Measurements from ENCODE around the gene MON2.
"Not testable (repeated sequence)": the region's sequence is repeated elsewhere in the genome, so short reads cannot be mapped to it uniquely, and the experiment has no call there.

The MON2 gene

DNA sequence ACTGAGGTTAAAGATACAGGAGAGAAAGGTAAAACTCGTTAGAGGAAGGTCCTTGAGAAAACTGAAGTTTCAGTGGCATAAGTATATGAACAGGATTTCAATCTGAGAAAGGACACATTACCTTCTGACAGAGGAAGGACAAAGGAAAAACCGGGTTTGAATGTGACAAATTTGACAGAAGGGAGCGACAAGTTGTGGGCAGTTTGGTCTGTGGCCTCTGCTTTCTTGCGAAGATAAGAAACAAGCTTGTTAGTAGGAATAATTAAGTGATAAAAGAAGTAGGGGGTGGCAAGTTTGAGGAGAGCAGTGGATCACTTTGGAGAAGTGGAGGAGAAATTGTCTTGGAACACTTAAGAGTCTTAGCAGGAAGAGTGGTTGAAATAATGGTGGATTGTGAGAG lies 5.1 kb downstream of the MON2 start:
- no peak for DNase-seq

DNA sequence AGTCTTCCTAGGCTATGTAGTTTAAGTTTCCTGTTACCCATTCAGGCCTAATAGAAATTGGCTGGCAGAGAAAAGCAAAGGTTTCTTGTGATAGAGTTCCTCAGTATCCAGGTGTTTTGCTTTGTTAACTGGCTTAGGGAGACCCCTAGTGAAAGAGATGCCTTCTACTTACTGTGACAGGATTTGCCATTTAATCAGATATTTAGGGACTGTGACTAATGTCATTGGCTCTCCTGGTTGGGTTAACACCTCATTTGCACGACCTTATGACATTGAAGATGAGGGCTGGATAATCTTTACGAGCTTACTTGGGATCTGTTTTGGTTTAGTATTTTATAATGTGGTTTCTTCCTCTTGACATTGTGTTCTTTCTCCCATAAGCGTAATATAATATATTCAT lies 5.8 kb downstream of the MON2 start:
- no peak for DNase-seq

DNA sequence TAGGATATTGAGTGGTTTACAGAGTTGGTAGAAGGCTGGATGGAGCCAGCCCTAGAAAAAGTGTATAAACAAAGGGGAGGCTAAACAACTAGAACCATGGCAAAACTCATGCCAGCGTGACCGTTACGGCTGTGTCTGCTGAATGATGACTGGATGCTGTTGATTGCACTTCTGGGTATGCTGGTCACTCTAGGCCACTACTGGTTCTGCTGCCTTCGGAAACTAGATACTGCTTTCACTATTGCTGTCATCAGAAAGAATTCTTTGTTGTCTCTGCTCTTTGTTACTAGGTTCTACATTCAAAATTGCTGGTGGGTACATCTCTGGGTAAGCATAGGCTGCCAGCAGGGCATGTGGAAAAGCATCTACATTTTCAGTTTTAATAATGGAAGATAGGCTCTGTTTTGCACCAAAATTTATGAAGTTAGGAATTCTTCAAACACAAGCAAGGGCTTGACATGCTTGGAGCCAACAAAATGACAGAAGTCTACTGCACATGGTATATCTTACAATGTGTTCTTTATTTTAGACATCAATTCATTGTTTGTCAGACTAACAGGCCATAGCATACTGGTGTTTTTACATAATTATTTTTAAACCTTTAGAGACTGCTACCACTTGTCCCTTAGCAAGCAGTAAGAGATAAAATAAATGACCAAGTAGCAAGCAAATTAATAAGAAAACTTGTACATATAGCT lies 15.4 kb downstream of the MON2 start:
- DNase-seq = no peak

DNA sequence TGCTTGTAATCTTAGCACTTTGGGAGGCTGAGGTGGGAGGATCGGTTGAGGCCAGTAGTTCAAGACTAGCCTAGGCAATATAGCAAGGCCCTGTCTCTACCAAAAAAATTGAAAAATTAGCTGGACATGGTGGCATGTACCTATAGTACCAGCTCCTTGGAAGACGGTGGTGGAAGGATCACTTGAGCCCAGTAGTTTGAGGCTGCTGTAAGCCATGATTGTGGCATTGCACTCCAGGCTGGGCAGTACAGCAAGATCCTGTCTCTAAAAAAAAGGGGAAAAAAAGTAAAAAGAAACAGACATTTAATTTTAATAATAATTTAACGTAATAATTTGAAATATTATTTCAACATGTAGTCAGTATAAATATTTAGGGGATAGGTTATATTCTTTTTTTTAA lies 16.1 kb downstream of the MON2 start:
- no peak for DNase-seq

DNA sequence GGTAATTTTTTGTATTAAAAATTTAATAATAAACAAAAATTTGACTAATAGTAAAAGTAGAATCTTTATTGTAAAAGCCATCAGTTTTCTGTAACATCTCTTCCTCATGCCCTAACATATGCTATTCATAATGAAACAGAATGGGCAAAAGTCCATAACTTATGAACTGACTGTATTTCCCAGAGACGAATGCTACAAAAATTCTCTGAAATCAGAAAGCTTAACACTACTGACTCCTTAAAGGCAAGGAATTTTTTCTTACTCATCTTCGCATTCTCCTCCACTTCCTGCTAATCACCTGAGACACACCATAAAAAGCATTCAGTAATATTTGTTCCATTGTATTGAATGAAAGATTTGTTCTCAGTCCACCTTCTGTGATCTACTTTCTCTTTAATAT lies 17.6 kb downstream of the MON2 start:
- no peak for DNase-seq

DNA sequence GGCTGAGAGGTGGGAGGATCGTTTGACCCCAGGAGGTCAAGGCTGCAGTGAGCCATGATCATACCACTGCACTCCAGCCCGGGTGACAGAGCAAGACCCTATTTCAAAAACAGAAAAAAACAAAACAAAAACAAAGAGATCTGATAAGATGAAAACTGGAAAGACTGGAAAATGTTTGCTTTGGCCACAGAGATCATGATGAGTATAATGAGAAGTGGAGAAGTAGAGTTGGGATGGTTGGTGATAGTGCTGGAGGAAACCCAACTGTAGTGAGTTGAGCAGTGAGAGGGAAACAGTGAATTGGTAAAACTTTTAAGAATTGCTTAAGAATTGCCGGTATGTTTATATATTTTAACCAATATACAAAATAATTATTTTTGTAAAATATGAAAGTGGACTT lies 39.2 kb downstream of the MON2 start:
- no peak for DNase-seq

DNA sequence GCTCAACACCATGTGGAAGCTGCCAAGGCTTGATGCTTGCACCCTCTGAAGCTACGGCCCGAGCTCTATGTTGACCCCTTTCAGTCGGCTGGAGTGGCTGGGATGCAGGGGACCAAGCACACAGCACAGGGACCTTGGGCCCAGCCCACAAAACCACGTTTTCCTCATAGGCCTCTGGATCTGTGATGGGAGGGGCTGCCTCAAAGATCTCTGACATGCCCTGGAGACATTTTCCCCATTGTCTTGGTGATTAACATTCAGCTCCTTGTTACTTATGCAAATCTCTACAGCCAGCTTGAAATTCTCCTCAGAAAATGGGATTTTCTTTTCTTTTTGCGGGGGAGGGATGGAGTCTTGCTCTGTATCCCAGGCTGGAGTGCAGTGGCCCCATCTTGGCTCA lies 46.3 kb downstream of the MON2 start:
- no peak for DNase-seq

DNA sequence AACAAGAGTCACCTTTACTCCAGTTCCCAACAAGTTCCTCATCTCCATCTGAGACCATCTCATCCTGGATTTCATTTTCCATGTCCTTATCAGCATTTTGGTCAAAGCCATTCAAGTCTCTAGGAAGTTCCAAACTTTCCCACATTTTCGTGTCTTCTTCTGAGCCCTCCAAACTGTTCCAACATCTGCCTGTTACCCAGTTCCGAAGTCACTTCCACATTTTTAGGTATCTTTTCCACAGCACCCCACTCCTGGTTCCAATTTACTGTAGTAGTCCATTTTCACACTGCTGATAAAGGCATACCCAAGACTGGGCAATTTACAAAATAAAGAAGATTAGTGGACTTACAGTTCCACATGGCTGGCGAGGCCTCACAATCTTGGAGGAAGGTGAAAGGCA lies 47.5 kb downstream of the MON2 start:
- DNase-seq = not testable (repeated sequence)

DNA sequence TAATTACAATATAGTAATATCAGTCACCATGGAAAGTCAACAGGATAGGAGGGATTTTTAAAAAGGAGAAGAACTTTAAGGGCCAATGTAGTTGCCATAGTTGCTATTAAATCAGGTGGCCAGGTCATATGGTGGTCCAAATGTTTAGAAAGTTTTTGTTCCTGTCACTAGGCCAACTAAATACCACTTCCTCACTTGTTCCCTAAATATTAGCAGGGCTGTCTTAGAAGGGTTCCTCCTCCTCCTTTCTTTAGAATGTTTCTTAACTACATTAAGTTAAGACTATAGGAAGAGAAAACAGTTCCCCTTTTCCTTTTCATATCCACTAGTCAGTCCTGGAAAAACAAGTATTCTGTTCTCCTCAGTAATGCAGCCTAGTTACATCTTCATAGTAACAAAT lies 50.3 kb downstream of the MON2 start:
- no peak for DNase-seq

DNA sequence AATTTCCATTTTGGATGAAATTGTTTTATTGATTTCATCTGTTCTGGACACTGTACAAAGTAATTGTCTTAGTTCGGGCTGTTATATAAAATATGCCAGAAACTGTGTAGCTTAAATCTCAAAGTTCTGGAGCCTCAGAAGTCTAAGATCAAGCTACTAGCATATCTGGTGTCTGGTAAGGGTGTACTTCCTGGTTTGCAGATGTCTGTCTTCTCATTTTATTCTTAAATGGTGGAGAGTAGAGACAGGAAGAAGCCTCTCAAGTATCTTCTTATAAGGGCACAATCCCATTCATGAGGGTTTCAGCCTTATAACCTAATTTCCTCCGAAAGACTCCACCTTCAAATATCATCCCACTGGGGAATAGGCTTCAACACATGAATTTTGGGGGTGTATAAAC lies 51.3 kb downstream of the MON2 start:
- no peak for DNase-seq

DNA sequence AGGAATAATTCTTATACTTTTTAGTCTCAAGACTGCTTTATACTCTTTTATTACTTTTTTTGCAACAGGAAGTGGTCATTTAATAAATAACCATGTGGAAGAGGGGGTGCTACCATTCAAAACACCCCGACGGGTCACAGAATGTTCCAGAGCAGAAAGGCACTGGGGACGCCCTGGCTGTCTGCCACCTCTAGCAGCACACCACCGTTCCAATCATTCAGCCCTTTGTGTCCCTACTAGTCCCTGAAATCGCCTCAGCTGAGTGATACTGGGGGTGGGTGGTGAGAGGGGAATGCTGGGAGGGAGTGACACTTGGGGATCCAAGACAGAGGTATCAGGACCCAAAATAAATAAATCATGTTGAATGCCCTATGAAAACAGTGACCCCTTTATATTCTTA lies 52.4 kb downstream of the MON2 start:
- DNase-seq = no peak

DNA sequence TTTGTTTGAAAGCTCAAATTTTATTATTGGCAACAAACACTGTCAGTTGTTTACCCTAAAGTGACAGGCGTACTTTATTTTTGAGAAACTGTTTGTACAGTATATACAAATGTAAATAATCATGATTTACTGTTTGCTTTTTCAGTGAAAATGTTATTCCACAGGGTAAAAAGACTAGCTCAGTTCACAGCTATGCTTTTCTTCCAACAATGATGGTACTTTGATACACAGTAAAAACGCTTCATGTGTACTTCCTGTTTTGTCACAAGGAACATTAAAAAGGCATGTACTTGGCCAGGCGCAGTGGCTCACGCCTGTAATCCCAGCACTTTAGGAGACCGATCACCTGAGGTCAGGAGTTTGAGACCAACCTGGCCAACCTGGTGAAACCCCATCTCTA lies 53.7 kb downstream of the MON2 start:
- DNase-seq = no peak

DNA sequence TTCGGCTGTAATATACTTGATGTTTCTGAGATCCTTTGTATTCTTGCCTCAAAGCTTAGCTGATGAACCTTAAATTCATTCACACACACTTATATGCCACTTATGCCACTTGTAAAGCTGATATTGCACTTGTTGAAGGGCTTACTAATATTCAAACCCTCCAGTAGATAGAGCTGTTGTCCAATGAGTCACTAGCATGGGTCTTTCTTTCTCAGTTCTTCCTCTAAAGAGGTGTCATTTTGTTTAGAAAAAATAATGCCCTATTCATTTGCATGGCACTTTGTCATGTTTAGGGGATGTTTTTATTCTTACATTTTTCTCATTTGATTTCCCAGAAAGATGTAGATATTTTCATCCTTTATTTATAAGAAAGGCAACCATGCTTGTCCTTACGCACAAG lies 56.4 kb downstream of the MON2 start:
- no peak for DNase-seq

DNA sequence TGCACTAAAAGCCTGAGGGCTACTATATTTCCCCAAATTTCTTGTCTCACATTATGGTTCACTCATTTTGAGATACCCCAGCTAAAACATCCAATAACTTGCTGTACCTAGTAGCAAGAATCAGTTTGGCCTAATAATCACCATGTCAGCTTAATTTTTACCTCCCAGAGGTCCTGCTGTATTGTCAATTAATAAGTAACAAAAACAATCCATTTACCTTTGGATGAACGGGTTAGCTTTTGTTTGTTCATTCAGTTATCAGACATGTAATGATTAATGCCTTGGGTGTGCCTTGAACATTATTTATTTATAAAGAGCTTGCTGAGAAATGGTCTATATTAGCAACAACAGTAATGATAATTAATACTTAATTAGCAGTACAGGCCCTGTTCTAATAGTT lies 57.0 kb downstream of the MON2 start:
- DNase-seq = no peak

DNA sequence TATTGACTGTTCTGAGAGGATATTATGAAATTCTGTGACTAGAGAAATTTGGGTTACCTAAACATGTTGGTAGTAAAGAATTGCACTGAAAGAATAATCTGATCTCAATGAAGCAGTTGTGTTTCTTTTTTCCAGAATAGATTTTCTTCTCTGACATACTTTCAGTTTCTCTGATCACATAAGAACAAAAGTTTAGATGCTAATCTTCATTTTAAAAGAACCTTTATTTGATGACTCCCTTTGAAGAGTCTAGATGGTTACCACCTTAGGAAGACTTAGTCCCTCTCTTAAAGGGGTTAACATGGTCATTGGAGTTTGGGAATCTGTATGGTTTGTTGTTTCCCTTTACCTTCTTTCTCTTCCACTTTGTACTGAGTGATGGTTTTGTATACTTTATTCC lies 58.6 kb downstream of the MON2 start:
- no peak for DNase-seq

DNA sequence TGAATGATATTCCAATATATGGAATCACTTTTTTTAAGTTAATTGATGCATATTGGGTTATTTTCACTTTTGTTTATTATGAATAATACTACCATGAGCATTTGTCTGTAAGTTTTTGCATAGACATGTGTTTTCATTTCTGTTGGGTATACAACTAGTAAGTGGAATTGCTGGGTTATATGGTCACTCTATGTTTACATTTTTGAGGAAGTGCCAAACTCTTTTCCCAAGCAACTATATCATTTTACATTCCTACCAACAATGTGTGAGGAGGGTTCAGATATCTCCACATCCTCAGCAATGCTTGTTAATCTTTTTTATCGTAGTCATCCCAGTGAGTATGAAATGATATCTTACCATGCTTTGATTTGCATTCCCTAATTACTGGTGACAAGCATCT lies 64.0 kb downstream of the MON2 start:
- no peak for DNase-seq

DNA sequence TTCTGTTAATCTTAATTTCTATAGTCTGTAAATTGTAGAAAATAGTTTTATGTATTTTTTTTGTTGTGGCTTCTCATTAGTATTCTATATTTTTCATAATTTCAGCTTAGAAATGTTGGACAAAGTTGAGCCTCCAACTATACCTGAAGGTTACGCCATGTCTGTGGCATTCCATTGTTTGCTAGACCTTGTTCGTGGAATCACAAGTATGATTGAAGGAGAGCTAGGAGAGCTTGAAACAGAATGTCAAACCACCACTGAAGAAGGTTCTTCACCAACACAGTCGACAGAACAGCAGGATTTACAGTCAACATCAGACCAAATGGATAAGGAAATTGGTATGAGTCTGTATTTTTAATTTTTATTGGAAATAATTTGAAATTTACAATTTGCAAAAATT lies 65.7 kb downstream of the MON2 start:
- DNase-seq = no peak

DNA sequence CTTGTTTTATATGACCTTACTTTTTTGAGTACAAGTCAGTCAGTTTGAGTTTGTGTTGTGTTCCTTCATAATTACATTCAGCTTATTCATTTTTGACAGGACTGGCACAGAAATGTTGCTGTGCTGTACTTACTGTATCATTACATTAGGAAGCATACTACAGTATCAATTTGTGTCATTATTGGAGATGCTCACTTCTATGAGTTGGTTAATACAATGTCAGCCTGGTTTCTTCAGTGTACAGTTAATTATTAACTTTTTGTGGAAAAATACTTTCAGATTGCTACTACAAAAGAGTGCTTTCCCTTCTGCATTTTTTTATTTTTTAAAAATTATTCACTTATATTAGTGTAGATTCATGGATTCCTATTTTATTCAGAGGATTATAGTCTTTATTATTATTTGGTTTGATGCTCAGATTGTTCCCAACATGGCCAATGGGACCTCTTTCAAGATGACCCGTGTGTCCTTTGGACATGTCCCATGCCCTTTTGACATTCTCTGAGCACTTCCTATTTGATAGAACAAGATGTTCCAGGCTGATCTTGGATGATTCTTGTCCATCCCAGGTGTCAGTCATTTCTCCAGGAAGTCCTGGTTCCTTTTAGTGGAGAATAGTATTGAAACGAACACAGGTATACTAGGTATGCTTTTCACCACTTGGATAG lies 66.6 kb downstream of the MON2 start:
- no peak for DNase-seq

DNA sequence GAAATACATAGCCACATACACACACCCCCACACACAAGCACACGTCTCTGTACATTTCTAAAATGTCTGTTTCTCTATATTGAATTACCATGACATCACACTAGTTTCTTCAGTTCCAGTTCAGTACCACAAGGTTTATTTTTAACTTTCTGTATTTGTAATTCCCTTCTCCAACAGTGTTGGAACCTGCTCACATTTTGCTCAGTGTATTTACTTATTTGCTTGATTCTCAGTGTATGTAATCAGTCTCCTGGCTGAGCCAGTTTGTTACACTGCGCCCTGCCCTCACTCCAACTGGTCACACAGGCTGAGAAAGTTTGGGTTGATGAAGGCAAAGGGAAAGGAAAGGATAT lies 67.1 kb downstream of the MON2 start:
- DNase-seq = no peak

DNA sequence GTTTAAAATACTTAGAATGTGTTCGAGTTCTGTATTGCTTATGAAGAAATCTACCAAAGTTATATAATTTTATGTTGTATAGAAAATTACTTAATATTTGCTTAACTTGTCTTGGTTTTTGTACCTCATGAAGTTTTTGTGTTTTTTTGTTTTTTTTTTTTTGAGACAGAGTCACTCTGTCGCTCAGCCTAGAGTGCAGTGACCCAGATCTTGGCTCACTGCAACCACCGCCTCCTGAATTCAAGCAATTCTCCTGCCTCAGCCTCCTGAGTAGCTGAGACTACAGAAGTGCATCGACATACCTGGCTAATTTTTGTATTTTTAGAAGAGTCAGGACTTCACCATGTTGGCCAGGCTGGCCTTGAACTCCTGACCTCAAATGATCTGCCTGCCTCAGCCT lies 69.9 kb downstream of the MON2 start:
- DNase-seq = no peak

DNA sequence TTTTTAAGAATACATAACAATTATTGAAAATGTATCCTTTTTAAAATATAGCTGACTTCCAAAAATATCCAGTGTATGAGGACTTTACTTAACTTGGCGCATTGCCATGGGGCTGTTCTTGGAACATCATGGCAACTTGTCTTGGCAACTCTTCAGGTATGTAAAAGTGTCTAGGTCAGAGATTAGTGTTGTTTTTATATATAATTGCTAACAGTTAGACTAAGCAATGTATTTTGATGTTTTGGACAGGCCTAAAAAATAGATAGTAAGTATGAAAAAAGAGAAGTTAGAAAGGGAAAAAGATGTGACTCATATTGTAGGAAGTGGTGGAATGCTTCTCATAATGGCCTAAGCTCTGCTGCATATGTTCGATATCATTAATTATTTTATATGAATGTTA lies 70.9 kb downstream of the MON2 start:
- DNase-seq = no peak

DNA sequence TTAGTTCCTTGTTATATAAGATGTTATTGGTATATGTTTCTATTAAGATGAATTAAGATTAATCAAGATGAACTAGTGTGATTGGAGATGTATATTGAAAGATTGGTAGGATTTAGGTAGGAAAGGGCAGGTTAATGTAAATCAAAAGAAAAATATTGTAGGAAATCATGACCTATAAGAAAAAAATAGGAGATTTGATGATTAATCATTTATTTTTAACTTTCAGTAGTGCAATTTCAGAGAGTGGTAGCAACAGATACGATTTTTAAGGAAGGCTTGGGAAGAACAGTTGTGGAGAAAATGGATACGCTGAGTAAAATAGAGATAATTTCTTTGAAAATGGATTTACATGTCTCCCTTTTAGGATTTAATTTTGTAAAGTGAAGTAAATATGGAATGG lies 73.7 kb downstream of the MON2 start:
- no peak for DNase-seq

DNA sequence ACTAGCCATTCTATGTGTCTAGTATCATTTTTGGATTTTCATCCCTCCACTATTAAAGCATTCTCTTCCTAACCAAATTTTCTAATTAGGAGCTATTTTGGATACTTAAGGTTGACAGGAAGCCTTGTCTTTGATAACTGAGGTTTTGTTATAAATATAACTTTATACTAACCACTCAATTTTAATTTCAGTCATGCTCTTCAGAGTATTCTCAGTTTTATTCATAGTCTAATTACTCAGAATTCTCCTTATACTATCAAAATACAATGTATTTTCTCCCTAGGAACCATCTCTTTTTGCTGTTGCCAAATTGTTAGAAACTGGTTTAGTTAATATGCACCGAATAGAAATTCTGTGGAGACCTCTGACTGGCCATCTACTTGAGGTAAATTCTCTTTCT lies 76.2 kb downstream of the MON2 start:
- no peak for DNase-seq

DNA sequence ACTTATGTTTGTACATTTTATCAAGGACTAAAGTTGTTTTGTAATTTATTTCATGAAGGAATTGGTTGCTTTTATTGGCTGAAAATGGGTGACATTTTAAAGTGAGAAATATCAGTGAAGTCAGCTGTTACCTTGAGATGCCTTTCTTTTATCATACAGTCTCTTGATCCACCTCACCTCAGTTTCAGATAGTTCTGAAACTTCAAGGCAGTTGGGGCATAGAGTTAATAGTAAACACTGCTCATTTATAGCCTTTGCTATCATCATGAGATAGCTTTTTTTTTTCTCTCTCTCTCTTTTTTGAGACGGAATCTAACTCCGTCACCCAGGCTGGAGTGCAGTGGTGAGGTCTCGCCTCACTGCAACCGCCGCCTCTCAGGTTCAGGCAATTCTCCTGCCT lies 76.7 kb downstream of the MON2 start:
- DNase-seq = no peak

DNA sequence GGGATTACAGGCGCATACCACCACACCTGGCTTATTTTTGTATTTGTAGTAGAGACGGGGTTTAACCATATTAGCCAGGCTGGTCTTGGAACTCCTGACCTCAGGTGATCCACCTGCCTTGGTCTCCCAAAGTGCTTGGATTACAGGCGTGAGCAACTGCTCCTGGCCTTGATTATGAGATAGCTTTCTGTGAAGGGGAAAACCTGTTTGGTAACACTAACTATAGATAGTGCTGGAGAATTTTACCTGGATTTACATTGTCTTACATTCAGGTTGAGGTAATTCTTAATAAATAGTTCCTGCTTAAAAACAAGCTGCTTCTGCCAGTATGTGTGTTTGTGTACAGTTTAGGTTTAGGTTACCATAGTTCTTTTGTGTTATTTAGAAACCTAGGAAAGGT lies 77.1 kb downstream of the MON2 start:
- DNase-seq = no peak

All from activated CD4-positive, CD25-positive, alpha-beta regulatory T cell (primary cell).